ENCODE measurements around the gene SSH2.

The SSH2 gene

DNA sequence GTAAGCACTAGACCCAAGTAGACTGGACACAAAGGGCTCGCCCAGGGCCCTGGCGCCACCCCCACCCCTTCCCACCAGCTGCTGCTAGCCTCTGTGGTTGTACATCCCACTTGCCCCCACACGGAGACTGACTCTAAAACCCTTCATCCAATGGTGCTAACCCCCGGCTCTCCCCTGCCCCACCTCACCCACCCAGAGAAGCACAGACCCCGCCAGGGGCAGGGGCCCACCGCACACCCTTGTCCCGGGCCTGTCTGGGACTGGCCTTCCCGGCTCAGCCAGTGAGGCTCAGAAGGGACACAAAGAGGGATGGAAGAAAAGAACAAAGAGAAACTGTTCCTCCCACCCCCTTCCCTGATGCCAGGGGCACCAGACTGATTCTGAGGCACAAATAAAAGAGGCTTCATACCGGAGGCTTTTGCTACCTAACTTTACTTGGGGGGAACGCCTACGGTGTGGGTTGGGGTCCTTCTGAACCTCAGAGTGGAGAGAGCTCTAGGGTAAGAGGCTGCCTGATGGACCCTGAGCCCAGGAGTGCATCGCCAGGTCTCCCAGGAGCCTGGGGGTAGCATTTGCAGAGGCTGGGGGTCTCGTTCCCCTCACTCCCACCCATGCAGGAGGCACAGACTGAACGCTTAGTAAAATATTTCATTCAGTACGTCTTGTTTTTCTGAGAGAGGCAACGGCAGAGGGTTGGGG lies 315.5 kb downstream of the SSH2 start (continued):
- TF ChIP-seq, protein P1, sequence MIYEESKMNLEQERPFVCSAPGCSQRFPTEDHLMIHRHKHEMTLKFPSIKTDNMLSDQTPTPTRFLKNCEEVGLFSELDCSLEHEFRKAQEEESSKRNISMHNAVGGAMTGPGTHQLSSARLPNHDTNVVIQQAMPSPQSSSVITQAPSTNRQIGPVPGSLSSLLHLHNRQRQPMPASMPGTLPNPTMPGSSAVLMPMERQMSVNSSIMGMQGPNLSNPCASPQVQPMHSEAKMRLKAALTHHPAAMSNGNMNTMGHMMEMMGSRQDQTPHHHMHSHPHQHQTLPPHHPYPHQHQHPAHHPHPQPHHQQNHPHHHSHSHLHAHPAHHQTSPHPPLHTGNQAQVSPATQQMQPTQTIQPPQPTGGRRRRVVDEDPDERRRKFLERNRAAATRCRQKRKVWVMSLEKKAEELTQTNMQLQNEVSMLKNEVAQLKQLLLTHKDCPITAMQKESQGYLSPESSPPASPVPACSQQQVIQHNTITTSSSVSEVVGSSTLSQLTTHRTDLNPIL (CRISPR knock-in tag; IDR thresholded peaks at IDR 0.05; ENCODE audit: low read depth): no peak

DNA sequence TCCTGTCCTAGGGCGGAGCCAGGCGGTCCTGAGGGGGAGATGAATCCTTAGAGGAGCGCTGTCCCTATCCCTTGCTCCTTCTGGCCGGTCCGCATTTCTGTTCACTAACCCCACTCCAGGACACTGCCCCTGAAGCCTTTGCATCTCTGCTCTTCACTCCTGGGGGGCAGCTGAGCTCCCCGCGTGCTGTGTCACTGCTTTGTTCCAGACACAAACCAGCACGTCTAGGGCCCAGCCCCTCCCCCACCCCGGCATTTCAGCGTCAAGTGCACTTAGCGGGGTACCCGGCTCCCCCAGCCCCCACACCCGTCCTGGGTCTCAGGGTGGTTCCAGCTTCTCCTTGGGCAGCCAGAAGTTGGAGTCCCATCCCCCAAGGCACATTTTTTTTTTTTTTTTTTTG lies 316.2 kb downstream of the SSH2 start:
- ATAC-seq: no peak
- TF ChIP-seq, protein P1 (CRISPR knock-in tag; IDR thresholded peaks at IDR 0.05; ENCODE audit: low read depth): no peak
- TF ChIP-seq ZC3H10 (CRISPR knock-in tag; IDR thresholded peaks at IDR 0.05): no peak
- TF ChIP-seq TOX (CRISPR knock-in tag; IDR thresholded peaks at IDR 0.05; ENCODE audit: borderline replicate concordance): no peak
- TF ChIP-seq, protein P2, sequence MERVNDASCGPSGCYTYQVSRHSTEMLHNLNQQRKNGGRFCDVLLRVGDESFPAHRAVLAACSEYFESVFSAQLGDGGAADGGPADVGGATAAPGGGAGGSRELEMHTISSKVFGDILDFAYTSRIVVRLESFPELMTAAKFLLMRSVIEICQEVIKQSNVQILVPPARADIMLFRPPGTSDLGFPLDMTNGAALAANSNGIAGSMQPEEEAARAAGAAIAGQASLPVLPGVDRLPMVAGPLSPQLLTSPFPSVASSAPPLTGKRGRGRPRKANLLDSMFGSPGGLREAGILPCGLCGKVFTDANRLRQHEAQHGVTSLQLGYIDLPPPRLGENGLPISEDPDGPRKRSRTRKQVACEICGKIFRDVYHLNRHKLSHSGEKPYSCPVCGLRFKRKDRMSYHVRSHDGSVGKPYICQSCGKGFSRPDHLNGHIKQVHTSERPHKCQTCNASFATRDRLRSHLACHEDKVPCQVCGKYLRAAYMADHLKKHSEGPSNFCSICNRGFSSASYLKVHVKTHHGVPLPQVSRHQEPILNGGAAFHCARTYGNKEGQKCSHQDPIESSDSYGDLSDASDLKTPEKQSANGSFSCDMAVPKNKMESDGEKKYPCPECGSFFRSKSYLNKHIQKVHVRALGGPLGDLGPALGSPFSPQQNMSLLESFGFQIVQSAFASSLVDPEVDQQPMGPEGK (CRISPR knock-in tag; IDR thresholded peaks at IDR 0.05; ENCODE audit: borderline replicate concordance): no peak
- no peak for TF ChIP-seq ZNF70 (CRISPR knock-in tag; IDR thresholded peaks at IDR 0.05)
- TF ChIP-seq ZFP30 (CRISPR knock-in tag; IDR thresholded peaks at IDR 0.05): no peak
- TF ChIP-seq SNAI2 (CRISPR knock-in tag; IDR thresholded peaks at IDR 0.05): no peak

- ATAC-seq: no peak
- TF ChIP-seq TCF4 (CRISPR knock-in tag; IDR thresholded peaks at IDR 0.05; ENCODE audit: borderline replicate concordance) (no peak), TOX (CRISPR knock-in tag; IDR thresholded peaks at IDR 0.05; ENCODE audit: borderline replicate concordance) (no peak), ZC3H10 (CRISPR knock-in tag; IDR thresholded peaks at IDR 0.05) (no peak), ZFP3 (CRISPR knock-in tag; IDR thresholded peaks at IDR 0.05) (no peak), ESRRG (CRISPR knock-in tag; IDR thresholded peaks at IDR 0.05) (no peak), CSRNP3 (CRISPR knock-in tag; IDR thresholded peaks at IDR 0.05) (no peak), GLIS3 (CRISPR knock-in tag; IDR thresholded peaks at IDR 0.05) (no peak), CSDC2 (CRISPR knock-in tag; IDR thresholded peaks at IDR 0.05) (no peak), ZNF8 (CRISPR knock-in tag; IDR thresholded peaks at IDR 0.05) (no peak), OSR1 (CRISPR knock-in tag; IDR thresholded peaks at IDR 0.05) (no peak), POU6F1 (CRISPR knock-in tag; IDR thresholded peaks at IDR 0.05; ENCODE audit: borderline replicate concordance, low read depth) (no peak), PPARA (CRISPR knock-in tag; IDR thresholded peaks at IDR 0.05; ENCODE audit: borderline replicate concordance) (no peak), SNAI2 (CRISPR knock-in tag; IDR thresholded peaks at IDR 0.05) (no peak)
- TF ChIP-seq, protein P2 (CRISPR knock-in tag; IDR thresholded peaks at IDR 0.05; ENCODE audit: borderline replicate concordance): no peak
Observed at GRCh38 chr17:29613352-29613837, 316.6 kb downstream of the SSH2 start.
